PC-9 (cell line): ENCODE data around the gene CCDC24. TPM values are rescaled to one million over a fixed set of nuclear protein-coding genes. Genes with fewer than 3 reads are reported as not detected.
A peak's percentile ranks its signal among the peaks of the same experiment; 100 is the strongest.

Source experiments
- BruUV-seq: library from RNA; stranded (reverse); fragments of 400-500 nt; replicated peaks from 2 replicates; lab custom pipeline; 2021; lab: Mats Ljungman, UMichigan
- CTCF ChIA-PET: fragments of 300-600 bp; sonication (Branson Sonifier 250); formaldehyde crosslinking; loops from one replicate; lab custom pipeline; 2022; ENCODE audit warnings: antibody characterized with exemption; lab: Charles Lee
- POLR2A ChIA-PET: fragments of 300-600 bp; sonication (Branson Sonifier 250); formaldehyde crosslinking; loops from one replicate; lab custom pipeline; 2022; ENCODE audit warnings: antibody characterized with exemption; ENCODE audit not compliant: unreplicated experiment; lab: Charles Lee
- DNase-seq, 2 experiments: peaks; one replicate each; pipeline versions ENCODE4 v3.0.0 to v3.0.0-alpha.2; 2015 to 2022; ENCODE audit warnings: mixed read lengths in 1 of 2
- H2AFZ ChIP-seq: fragments of 200-600 bp; sonication (generic); 2 replicates; pipeline ENCODE4 v1.8.1; 2017; ENCODE audit warnings: antibody characterized with exemption
- H3F3A ChIP-seq: fragments of 200-600 bp; sonication (generic); 2 replicates; pipeline ENCODE4 v1.8.1; 2017; ENCODE audit warnings: antibody characterized with exemption, mild to moderate bottlenecking, low read depth; ENCODE audit not compliant: insufficient read depth
- H3K27ac ChIP-seq: fragments of 200-600 bp; sonication (generic); 2 replicates; pipeline ENCODE4 v1.6.1; 2016; ENCODE audit warnings: mixed run types
- H3K27me3 ChIP-seq: fragments of 200-600 bp; sonication (generic); 2 replicates; pipeline ENCODE4 v1.6.1; 2016; ENCODE audit warnings: low read depth, mixed run types; ENCODE audit not compliant: insufficient read depth
- H3K36me3 ChIP-seq: fragments of 200-600 bp; sonication (generic); 2 replicates; pipeline ENCODE4 v1.6.1; 2016; ENCODE audit warnings: low read depth, mixed run types
- H3K4me1 ChIP-seq: fragments of 200-600 bp; sonication (generic); replicated peaks from 2 replicates; pipeline ENCODE4 v1.6.1; 2016; ENCODE audit warnings: mixed run types; ENCODE audit not compliant: insufficient read depth
- H3K4me2 ChIP-seq: fragments of 200-600 bp; sonication (generic); 2 replicates; pipeline ENCODE4 v1.6.1; 2017; ENCODE audit warnings: mixed run types
- H3K4me3 ChIP-seq: fragments of 200-600 bp; sonication (generic); 2 replicates; pipeline ENCODE4 v1.6.1; 2016; ENCODE audit warnings: mixed run types
- H3K79me2 ChIP-seq: fragments of 200-600 bp; sonication (generic); 2 replicates; pipeline ENCODE4 v1.6.1; 2017; ENCODE audit warnings: low read depth, mixed run types
- H3K9me2 ChIP-seq: fragments of 200-600 bp; sonication (generic); 2 replicates; pipeline ENCODE4 v1.8.1; 2017; ENCODE audit warnings: mild to moderate bottlenecking; ENCODE audit not compliant: insufficient read depth
- H3K9me3 ChIP-seq: fragments of 200-600 bp; sonication (generic); 2 replicates; pipeline ENCODE4 v1.8.1; 2016; ENCODE audit warnings: low read depth; ENCODE audit not compliant: insufficient read depth
- H4K20me1 ChIP-seq: fragments of 200-600 bp; sonication (generic); 2 replicates; pipeline ENCODE4 v1.8.1; 2017; ENCODE audit not compliant: insufficient read depth
- CTCF ChIP-seq: fragments of 200-600 bp; sonication (generic); conservative IDR thresholded peaks from 2 replicates; pipeline ENCODE4 v1.6.1; 2017; ENCODE audit warnings: mixed run types, antibody characterized with exemption, mild to moderate bottlenecking, moderate library complexity
- EZH2 ChIP-seq: fragments of 200-600 bp; sonication (generic); IDR thresholded peaks from 2 replicates; pipeline ENCODE4 v1.8.0; 2017; ENCODE audit warnings: antibody characterized with exemption, low read depth
- intact Hi-C: fragments of 100-400 bp; cut with micrococcal nuclease; formaldehyde crosslinking; loops from one replicate; pipeline ENCODE4 v1.10.0; 2022; ENCODE audit not compliant: unreplicated experiment
- total RNA-seq: library from RNA; stranded (reverse); gene quantifications from 2 replicates; pipeline ENCODE4 v1.2.3, GENCODE V29; 2021

CCDC24 gene
- total RNA-seq, 1 experiment from 2014 or later = 47.9 TPM

- peak overlapping the region; percentile 90; the same call in 1 of the 2 replicates for H3K4me3 ChIP-seq
- peaks cover 22% of the 10 kb centered on the region for H3K36me3 ChIP-seq
- H4K20me1 ChIP-seq = peaks cover 12% of the 10 kb centered on the region; the same call in 1 of the 2 replicates
- POLR2A ChIA-PET = no interaction called here
- H3K9me2 ChIP-seq = no peaks in the 10 kb centered on the region
- H3K9me3 ChIP-seq = no peaks in the 10 kb centered on the region
- no peak overlapping the region for H3K27ac ChIP-seq
- BruUV-seq = TSS peak; percentile 32
- intact Hi-C loops = loop anchor here (10.0 kb wide), 1 partner anchor 273 kb away; the partner anchor contains the start of gene ST3GAL3
- peaks cover 69% of the 10 kb centered on the region for H3K79me2 ChIP-seq
- CTCF ChIA-PET = interaction anchor here (0.6 kb wide), 1 partner anchor 68 kb away, joined by 3 read pairs; no protein-coding TSS in a partner anchor
- H3K27me3 ChIP-seq = no peaks in the 10 kb centered on the region
- peak overlapping the region; percentile 95 for H3K4me2 ChIP-seq
- TF ChIP-seq EZH2 = no peak
- no peak for TF ChIP-seq CTCF
- H3F3A ChIP-seq = peaks cover 52% of the 10 kb centered on the region
- DNase-seq = no peak
- H3K4me1 ChIP-seq = peaks cover 53% of the 10 kb centered on the region
- H2AFZ ChIP-seq = no peak overlapping the region
Measured at GRCh38 chr1:43977376-43978263, 13.8 kb upstream of the CCDC24 start.

- peaks cover 12% of the 10 kb centered on the region; the same call in 1 of the 2 replicates for H4K20me1 ChIP-seq
- no TSS peak for BruUV-seq
- H3K4me2 ChIP-seq = peak overlapping the region; percentile 95
- no peak overlapping the region for H3K27ac ChIP-seq
- H3K4me1 ChIP-seq = peaks cover 53% of the 10 kb centered on the region
- POLR2A ChIA-PET = no interaction called here
- H2AFZ ChIP-seq = no peak overlapping the region
- peaks cover 18% of the 10 kb centered on the region for H3K36me3 ChIP-seq
- peaks cover 69% of the 10 kb centered on the region for H3K79me2 ChIP-seq
- TF ChIP-seq EZH2 = no peak
- TF ChIP-seq CTCF = no peak
- peaks cover 46% of the 10 kb centered on the region for H3F3A ChIP-seq
- no peaks in the 10 kb centered on the region for H3K9me2 ChIP-seq
- intact Hi-C loops = loop anchor here (10.0 kb wide), 1 partner anchor 273 kb away; the partner anchor contains the start of gene ST3GAL3
- H3K27me3 ChIP-seq = no peaks in the 10 kb centered on the region
- H3K4me3 ChIP-seq = peak overlapping the region; percentile 90
- DNase-seq = no peak
- CTCF ChIA-PET = no interaction called here
- no peaks in the 10 kb centered on the region for H3K9me3 ChIP-seq
Measured at GRCh38 chr1:43978264-43978550, 13.2 kb upstream of the CCDC24 start.

- BruUV-seq = no TSS peak
- Histone ChIP-seq H3K4me2 (peak within 1 kb of the TSS; percentile 95), H3K9me2 (no peaks in the 10 kb centered on the region), H3K4me1 (peaks cover 49% of the 10 kb centered on the region), H3K79me2 (peaks cover 69% of the 10 kb centered on the region), H3K27ac (peak within 1 kb of the TSS; percentile 38; the same call in 1 of the 2 replicates), H3F3A (peaks cover 41% of the 10 kb centered on the region; the same call in 1 of the 2 replicates), H3K27me3 (no peaks in the 10 kb centered on the region), H4K20me1 (peaks cover 12% of the 10 kb centered on the region; the same call in 1 of the 2 replicates), H3K36me3 (peaks cover 16% of the 10 kb centered on the region), H3K9me3 (no peaks in the 10 kb centered on the region), H2AFZ (peak within 1 kb of the TSS; percentile 91), H3K4me3 (peak within 1 kb of the TSS; percentile 90)
- peak in 1 of 2 experiments; percentile 55 for DNase-seq
- POLR2A ChIA-PET = no interaction called here
- TF ChIP-seq EZH2 = no peak
- no peak for TF ChIP-seq CTCF
- CTCF ChIA-PET = no interaction called here
- intact Hi-C loops = loop anchor here (10.0 kb wide), 1 partner anchor 274 kb away; the partner anchor contains the start of gene ST3GAL3
Measured at GRCh38 chr1:43978551-43979260, 12.7 kb upstream of the CCDC24 start, which contains the start of gene B4GALT2. Gene B4GALT2 (plus strand): TSS chr1:43979210. CDS start chr1:43981161, 1,951 bp downstream.
